ENCODE data around the gene KIF26B. TPM values are rescaled to one million over a fixed set of nuclear protein-coding genes. Genes with fewer than 3 reads are reported as not detected.

KIF26B gene
- total RNA-seq, 5 donors from 2014 or later (not counting 1 experiment from before 2014, with no cell fraction given): 0.03 to 0.06 (median 0.05) TPM; not detected in 2

GRCh38 chr1:245258271-245258920, 103.6 kb downstream of the KIF26B start:
- Histone ChIP-seq H3K4me3 (ENCODE audit: control insufficient read depth in 1 of 2, extremely low read depth in 1 of 2, low read length in 1 of 2) (no peak overlapping the region), H3K4me1 (ENCODE audit: control insufficient read depth in 1 of 2, extremely low read depth in 1 of 2, insufficient read depth in 2 of 2, low read length in 2 of 2) (no peaks in the 10 kb centered on the region), H3K27me3 (replicated peaks in 1 of 2; ENCODE audit: control insufficient read depth in 2 of 2, extremely low read depth in 1 of 2, insufficient read depth in 2 of 2, low read length in 1 of 2) (peaks cover 0 to 6% of the 10 kb centered on the region in 2 experiments), H3K9me3 (no peaks in the 10 kb centered on the region), H3K27ac (ENCODE audit: low read length) (no peak overlapping the region), H3K36me3 (ENCODE audit: control insufficient read depth in 2 of 2, extremely low read depth in 1 of 2, insufficient read depth in 1 of 2, low read length in 1 of 2) (no peaks in the 10 kb centered on the region)
- ChIA-PET CTCF (no interaction called here), POLR2A (no interaction called here)
- Mint-ChIP-seq H3K27me3 (peaks cover 0 to 11% of the 10 kb centered on the region in 2 donors), H3K9me3 (peaks cover 0 to 5% (median under 1%) of the 10 kb centered on the region in 3 donors), H3K4me3 (no peak overlapping the region), H3K36me3 (no peaks in the 10 kb centered on the region), H3K4me1 (no peaks in the 10 kb centered on the region), H3K27ac (no peak overlapping the region)
- DNase-seq: no peak
- WGBS (ENCODE audit: insufficient coverage): 70% methylated on average over 6 of the region's 12 CpGs
- ATAC-seq (replicated peaks in 1 of 4): no peak

GRCh38 chr1:245260110-245260882, 105.5 kb downstream of the KIF26B start:
- H3K36me3 Mint-ChIP-seq: no peaks in the 10 kb centered on the region
- peaks cover 0 to 14% of the 10 kb centered on the region in 2 donors for H3K27me3 Mint-ChIP-seq
- ChIA-PET CTCF (no interaction called here), POLR2A (no interaction called here)
- Histone ChIP-seq H3K9me3 (no peaks in the 10 kb centered on the region), H3K27me3 (replicated peaks in 1 of 2; ENCODE audit: control insufficient read depth in 2 of 2, extremely low read depth in 1 of 2, insufficient read depth in 2 of 2, low read length in 1 of 2) (peaks cover 0 to 6% of the 10 kb centered on the region in 2 experiments), H3K4me3 (ENCODE audit: control insufficient read depth in 1 of 2, extremely low read depth in 1 of 2, low read length in 1 of 2) (no peak overlapping the region), H3K4me1 (ENCODE audit: control insufficient read depth in 1 of 2, extremely low read depth in 1 of 2, insufficient read depth in 2 of 2, low read length in 2 of 2) (no peaks in the 10 kb centered on the region), H3K27ac (ENCODE audit: low read length) (no peak overlapping the region), H3K36me3 (ENCODE audit: control insufficient read depth in 2 of 2, extremely low read depth in 1 of 2, insufficient read depth in 1 of 2, low read length in 1 of 2) (no peaks in the 10 kb centered on the region)
- DNase-seq (no peak), ATAC-seq (replicated peaks in 1 of 4) (no peak)
- WGBS (ENCODE audit: insufficient coverage): no CpG with 5 or more reads among the region's 6 CpGs
- H3K27ac Mint-ChIP-seq: no peak overlapping the region
- H3K4me3 Mint-ChIP-seq: no peak overlapping the region
- H3K9me3 Mint-ChIP-seq: no peaks in the 10 kb centered on the region
- H3K4me1 Mint-ChIP-seq: no peaks in the 10 kb centered on the region

- WGBS (ENCODE audit: insufficient coverage): no CpG with 5 or more reads among the region's 5 CpGs
- CTCF ChIA-PET: no interaction called here
Measured at GRCh38 chr1:245260883-245261282, 106.1 kb downstream of the KIF26B start.

GRCh38 chr1:245261786-245262185, 107.0 kb downstream of the KIF26B start:
- H3K27ac ChIP-seq (ENCODE audit: low read length): no peak overlapping the region
- no peak for DNase-seq
- Mint-ChIP-seq H3K4me3 (no peak overlapping the region), H3K4me1 (no peaks in the 10 kb centered on the region), H3K27me3 (peaks cover 0 to 14% of the 10 kb centered on the region in 2 donors), H3K9me3 (no peaks in the 10 kb centered on the region), H3K27ac (no peak overlapping the region), H3K36me3 (no peaks in the 10 kb centered on the region)
- H3K36me3 ChIP-seq (ENCODE audit: control insufficient read depth in 2 of 2, extremely low read depth in 1 of 2, insufficient read depth in 1 of 2, low read length in 1 of 2): no peaks in the 10 kb centered on the region
- no peak overlapping the region for H3K4me3 ChIP-seq (ENCODE audit: control insufficient read depth in 1 of 2, extremely low read depth in 1 of 2, low read length in 1 of 2)
- POLR2A ChIA-PET: no interaction called here
- ATAC-seq (replicated peaks in 1 of 4): no peak
- H3K27me3 ChIP-seq (replicated peaks in 1 of 2; ENCODE audit: control insufficient read depth in 2 of 2, extremely low read depth in 1 of 2, insufficient read depth in 2 of 2, low read length in 1 of 2): peaks cover 0 to 6% of the 10 kb centered on the region in 2 experiments
- WGBS (ENCODE audit: insufficient coverage): 100% methylated on average over 1 of the region's 7 CpGs
- no peaks in the 10 kb centered on the region for H3K4me1 ChIP-seq (ENCODE audit: control insufficient read depth in 1 of 2, extremely low read depth in 1 of 2, insufficient read depth in 2 of 2, low read length in 2 of 2)
- H3K9me3 ChIP-seq: no peaks in the 10 kb centered on the region
- CTCF ChIA-PET: no interaction called here

More at GRCh38 chr1:245260883-245261282, 106.1 kb downstream of the KIF26B start:
- peaks cover 0 to 14% of the 10 kb centered on the region in 2 donors for H3K27me3 Mint-ChIP-seq
- Histone ChIP-seq H3K9me3 (no peaks in the 10 kb centered on the region), H3K4me1 (ENCODE audit: control insufficient read depth in 1 of 2, extremely low read depth in 1 of 2, insufficient read depth in 2 of 2, low read length in 2 of 2) (no peaks in the 10 kb centered on the region), H3K27me3 (replicated peaks in 1 of 2; ENCODE audit: control insufficient read depth in 2 of 2, extremely low read depth in 1 of 2, insufficient read depth in 2 of 2, low read length in 1 of 2) (peaks cover 0 to 6% of the 10 kb centered on the region in 2 experiments), H3K27ac (ENCODE audit: low read length) (no peak overlapping the region), H3K36me3 (ENCODE audit: control insufficient read depth in 2 of 2, extremely low read depth in 1 of 2, insufficient read depth in 1 of 2, low read length in 1 of 2) (no peaks in the 10 kb centered on the region), H3K4me3 (ENCODE audit: control insufficient read depth in 1 of 2, extremely low read depth in 1 of 2, low read length in 1 of 2) (no peak overlapping the region)
- no peaks in the 10 kb centered on the region for H3K9me3 Mint-ChIP-seq
- DNase-seq: no peak
- H3K27ac Mint-ChIP-seq: no peak overlapping the region
- POLR2A ChIA-PET: no interaction called here
- H3K36me3 Mint-ChIP-seq: no peaks in the 10 kb centered on the region
- H3K4me1 Mint-ChIP-seq: no peaks in the 10 kb centered on the region
- ATAC-seq (replicated peaks in 1 of 4): no peak
- no peak overlapping the region for H3K4me3 Mint-ChIP-seq

- Histone ChIP-seq H3K36me3 (ENCODE audit: control insufficient read depth in 2 of 2, extremely low read depth in 1 of 2, insufficient read depth in 1 of 2, low read length in 1 of 2) (no peaks in the 10 kb centered on the region), H3K27me3 (replicated peaks in 1 of 2; ENCODE audit: control insufficient read depth in 2 of 2, extremely low read depth in 1 of 2, insufficient read depth in 2 of 2, low read length in 1 of 2) (peaks cover 0 to under 1% of the 10 kb centered on the region in 2 experiments), H3K4me1 (ENCODE audit: control insufficient read depth in 1 of 2, extremely low read depth in 1 of 2, insufficient read depth in 2 of 2, low read length in 2 of 2) (no peaks in the 10 kb centered on the region), H3K9me3 (no peaks in the 10 kb centered on the region), H3K4me3 (ENCODE audit: control insufficient read depth in 1 of 2, extremely low read depth in 1 of 2, low read length in 1 of 2) (no peak overlapping the region), H3K27ac (ENCODE audit: low read length) (no peak overlapping the region)
- Mint-ChIP-seq H3K36me3 (no peaks in the 10 kb centered on the region), H3K27me3 (peaks cover 0 to 4% of the 10 kb centered on the region in 2 donors), H3K27ac (no peak overlapping the region), H3K9me3 (no peaks in the 10 kb centered on the region), H3K4me1 (no peaks in the 10 kb centered on the region), H3K4me3 (no peak overlapping the region)
- 80% methylated on average over 1 of the region's 5 CpGs for WGBS (ENCODE audit: insufficient coverage)
- DNase-seq: no peak
- ChIA-PET POLR2A (no interaction called here), CTCF (no interaction called here)
- no peak for ATAC-seq (replicated peaks in 1 of 4)
Measured at GRCh38 chr1:245263529-245264095, 108.8 kb downstream of the KIF26B start.

GRCh38 chr1:245264226-245264625, 109.4 kb downstream of the KIF26B start:
- Histone ChIP-seq H3K4me3 (ENCODE audit: control insufficient read depth in 1 of 2, extremely low read depth in 1 of 2, low read length in 1 of 2) (no peak overlapping the region), H3K36me3 (ENCODE audit: control insufficient read depth in 2 of 2, extremely low read depth in 1 of 2, insufficient read depth in 1 of 2, low read length in 1 of 2) (no peaks in the 10 kb centered on the region), H3K27ac (ENCODE audit: low read length) (no peak overlapping the region), H3K4me1 (ENCODE audit: control insufficient read depth in 1 of 2, extremely low read depth in 1 of 2, insufficient read depth in 2 of 2, low read length in 2 of 2) (no peaks in the 10 kb centered on the region), H3K9me3 (no peaks in the 10 kb centered on the region), H3K27me3 (replicated peaks in 1 of 2; ENCODE audit: control insufficient read depth in 2 of 2, extremely low read depth in 1 of 2, insufficient read depth in 2 of 2, low read length in 1 of 2) (no peaks in the 10 kb centered on the region)
- Mint-ChIP-seq H3K4me1 (no peaks in the 10 kb centered on the region), H3K27ac (no peak overlapping the region), H3K27me3 (peaks cover 0 to 4% of the 10 kb centered on the region in 2 donors), H3K36me3 (no peaks in the 10 kb centered on the region), H3K4me3 (no peak overlapping the region), H3K9me3 (no peaks in the 10 kb centered on the region)
- ChIA-PET POLR2A (no interaction called here), CTCF (no interaction called here)
- 83% methylated on average over 1 of the region's 4 CpGs for WGBS (ENCODE audit: insufficient coverage)
- DNase-seq (no peak), ATAC-seq (replicated peaks in 1 of 4) (no peak)
